GM15510 (cell line): Measurements from ENCODE around the gene TK1.
A peak's percentile ranks its signal among the peaks of the same experiment; 100 is the strongest.

ENCODE experiments used
- POLR2A ChIP-seq: IDR thresholded peaks from 3 replicates; pipeline ENCODE4 v1.6.1; 2011; ENCODE audit warnings: borderline replicate concordance; ENCODE audit not compliant: insufficient read length; ENCODE audit errors: extremely low read depth

TK1 gene

GRCh38 chr17:78151514-78152008 lies 35.3 kb downstream of the TK1 start:
- no peak for TF ChIP-seq POLR2A

GRCh38 chr17:78148286-78149016 lies 38.4 kb downstream of the TK1 start:
- no peak for TF ChIP-seq POLR2A

- peak; percentile 14 for TF ChIP-seq POLR2A
These were observed 39.4 kb downstream of the TK1 start for GRCh38 chr17:78147315-78147998.

GRCh38 chr17:78146881-78147280 lies 40.0 kb downstream of the TK1 start:
- no peak for TF ChIP-seq POLR2A

- no peak for TF ChIP-seq POLR2A
These were observed 40.4 kb downstream of the TK1 start for GRCh38 chr17:78146471-78146869.

- no peak for TF ChIP-seq POLR2A
These were observed 41.9 kb downstream of the TK1 start for GRCh38 chr17:78144736-78145641.

- TF ChIP-seq POLR2A, result peak; percentile 10
These were observed 42.6 kb downstream of the TK1 start for GRCh38 chr17:78144147-78144719.

GRCh38 chr17:78143214-78144146 lies 43.4 kb downstream of the TK1 start:
- TF ChIP-seq POLR2A, result peak; percentile 11

- TF ChIP-seq POLR2A, result no peak
These were observed 44.6 kb downstream of the TK1 start for GRCh38 chr17:78142119-78142861.

GRCh38 chr17:78141437-78142118 lies 45.3 kb downstream of the TK1 start:
- no peak for TF ChIP-seq POLR2A

GRCh38 chr17:78140169-78141051 lies 46.4 kb downstream of the TK1 start:
- TF ChIP-seq POLR2A, result peak; percentile 75

- TF ChIP-seq POLR2A, result no peak
These were observed 48.4 kb downstream of the TK1 start for GRCh38 chr17:78138204-78139060.
